Skin epidermis (tissue), 12 donors: ENCODE measurements around the gene AKT3.
A peak's percentile ranks its signal among the peaks of the same experiment; 100 is the strongest.
"Not testable (repeated sequence)": the region's sequence is repeated elsewhere in the genome, so short reads cannot be mapped to it uniquely, and the experiment has no call there.

Experiments
- H3K27ac ChIP-seq, 21 experiments: fragments of 200-600 bp; sonication (generic) in 11 of 21; one replicate each; pipeline ENCODE4 v1.5.0; 2020; ENCODE audit warnings: mild to moderate bottlenecking in 3 of 21, inconsistent platforms in 2 of 21, moderate library complexity in 2 of 21
- H3K4me3 ChIP-seq, 7 experiments: fragments of 200-600 bp; sonication (generic) in 2 of 7; one replicate each; pipeline ENCODE4 v1.5.0; 2020; ENCODE audit warnings: inconsistent platforms in 2 of 7, mild to moderate bottlenecking in 2 of 7, moderate library complexity in 1 of 7

Gene AKT3

GRCh38 chr1:243642936-243643335 is 207.1 kb downstream of the AKT3 start:
- Histone ChIP-seq H3K4me3 (no peak overlapping the region), H3K27ac (no peak overlapping the region)

DNA sequence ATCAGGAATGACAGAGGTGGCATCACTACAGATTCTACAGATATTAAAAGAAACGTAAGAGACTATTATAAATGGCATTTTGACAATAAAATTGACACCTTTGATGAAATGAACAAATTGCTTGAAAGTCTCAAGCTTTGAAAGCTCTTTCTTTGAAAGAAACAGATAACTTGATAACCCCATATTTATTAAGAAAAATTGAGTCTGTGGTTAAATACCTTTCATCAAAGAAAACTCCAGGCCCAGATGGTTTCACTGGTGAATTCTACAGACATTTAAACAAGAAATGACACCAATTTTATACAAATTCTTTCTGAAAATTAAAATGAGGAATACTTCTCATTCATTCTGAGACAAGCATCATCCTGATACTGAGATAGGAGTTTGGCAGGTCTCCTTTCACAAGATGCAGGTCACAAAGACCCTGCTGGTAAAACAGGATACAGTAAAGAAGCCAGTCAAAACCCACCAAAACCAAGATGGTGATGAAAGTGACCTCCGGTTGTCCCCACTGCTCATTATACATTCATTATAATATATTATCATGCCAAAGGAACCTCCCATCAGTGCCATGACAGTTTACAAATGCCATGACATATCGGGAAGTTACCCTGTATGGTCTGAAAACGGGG is 210.9 kb downstream of the AKT3 start:
- no peak overlapping the region for H3K27ac ChIP-seq
- no peak overlapping the region for H3K4me3 ChIP-seq

DNA sequence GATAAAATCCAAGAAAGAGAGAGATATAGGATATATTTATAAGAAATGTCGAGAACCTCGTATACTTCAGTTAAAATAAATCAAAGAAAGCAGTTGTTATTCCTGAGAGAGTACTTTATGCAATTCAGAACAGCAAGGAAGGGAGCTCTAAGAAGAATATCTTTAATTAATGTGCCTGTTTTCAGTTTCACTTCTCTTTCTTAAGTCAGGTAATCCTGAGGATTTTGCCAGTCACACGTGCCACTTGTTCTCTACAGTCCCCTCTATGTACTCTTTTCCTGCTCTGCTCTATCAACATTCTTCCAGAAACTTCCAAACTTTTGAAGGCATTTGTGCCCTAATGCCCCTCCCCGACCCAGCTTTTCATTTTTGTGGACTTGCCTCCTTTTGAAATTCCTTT is 211.9 kb downstream of the AKT3 start:
- no peak overlapping the region for H3K27ac ChIP-seq

DNA sequence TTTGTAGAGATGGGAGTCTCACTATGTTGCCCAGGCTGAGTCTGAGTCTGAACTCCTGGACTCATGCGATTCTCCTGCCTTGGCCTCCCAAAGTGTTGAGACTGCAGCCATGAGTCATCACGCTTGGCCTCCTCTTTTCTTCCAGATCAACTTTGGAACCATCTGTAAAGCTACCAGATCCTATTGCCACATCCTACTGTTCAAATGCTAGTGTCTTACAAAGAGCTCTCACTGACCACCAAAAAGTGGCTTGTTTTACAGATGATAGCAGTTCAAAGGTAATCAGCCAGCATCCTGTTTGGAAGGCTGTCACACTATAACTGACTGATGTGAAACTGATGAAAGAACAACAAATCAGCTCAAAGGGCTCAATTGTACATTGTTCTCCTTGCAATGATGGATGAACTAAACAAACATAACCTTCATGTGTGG is 221.6 kb downstream of the AKT3 start:
- Histone ChIP-seq H3K4me3 (no peak overlapping the region), H3K27ac (no peak overlapping the region)

More for the DNA sequence above, 211.9 kb downstream of the AKT3 start:
- no peak overlapping the region for H3K4me3 ChIP-seq

GRCh38 chr1:243623841-243624240 is 226.2 kb downstream of the AKT3 start:
- no peak overlapping the region for H3K27ac ChIP-seq
- H3K4me3 ChIP-seq = no peak overlapping the region

DNA sequence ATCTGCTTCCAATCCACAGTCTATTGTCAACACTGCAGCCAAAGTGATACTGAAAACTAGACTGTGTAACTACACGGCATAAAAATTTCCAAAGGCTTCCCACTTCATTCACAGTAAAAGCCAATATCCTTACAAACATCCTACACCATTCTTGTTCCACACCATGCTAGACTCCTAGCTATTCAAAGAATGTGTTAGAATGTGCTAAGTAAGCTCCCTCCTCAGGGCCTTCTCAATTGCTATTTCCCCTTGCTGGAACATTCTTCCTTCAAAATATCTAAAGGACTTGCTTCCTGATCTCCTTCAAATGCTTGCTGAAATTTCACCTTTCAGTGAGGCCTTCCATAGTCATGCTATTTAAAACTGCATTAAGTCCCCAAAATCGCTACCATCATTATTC is 228.1 kb downstream of the AKT3 start:
- Histone ChIP-seq H3K27ac (no peak overlapping the region), H3K4me3 (no peak overlapping the region)

DNA sequence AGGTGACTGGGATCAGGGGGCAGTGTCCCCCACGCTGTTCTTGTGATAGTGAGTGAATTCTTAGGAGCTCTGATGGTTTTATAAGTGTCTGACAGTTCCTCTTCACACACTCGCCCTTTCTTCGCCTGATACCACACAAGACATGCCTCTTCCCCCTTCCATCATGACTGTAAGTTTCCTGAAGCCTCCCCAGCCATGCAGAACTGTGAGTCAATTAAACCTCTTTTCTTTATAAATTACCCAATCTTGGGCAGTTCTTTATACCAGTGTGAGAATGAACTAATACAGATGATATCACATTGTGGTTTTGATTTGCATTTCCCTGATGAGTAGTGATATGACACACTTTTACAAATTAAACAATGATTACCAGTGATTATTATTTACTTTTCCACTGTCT is 229.9 kb downstream of the AKT3 start:
- H3K27ac ChIP-seq = no peak overlapping the region
- no peak overlapping the region for H3K4me3 ChIP-seq

- H3K27ac ChIP-seq = no peak overlapping the region
- no peak overlapping the region for H3K4me3 ChIP-seq
Observed at GRCh38 chr1:243609698-243610097, 240.3 kb downstream of the AKT3 start.

DNA sequence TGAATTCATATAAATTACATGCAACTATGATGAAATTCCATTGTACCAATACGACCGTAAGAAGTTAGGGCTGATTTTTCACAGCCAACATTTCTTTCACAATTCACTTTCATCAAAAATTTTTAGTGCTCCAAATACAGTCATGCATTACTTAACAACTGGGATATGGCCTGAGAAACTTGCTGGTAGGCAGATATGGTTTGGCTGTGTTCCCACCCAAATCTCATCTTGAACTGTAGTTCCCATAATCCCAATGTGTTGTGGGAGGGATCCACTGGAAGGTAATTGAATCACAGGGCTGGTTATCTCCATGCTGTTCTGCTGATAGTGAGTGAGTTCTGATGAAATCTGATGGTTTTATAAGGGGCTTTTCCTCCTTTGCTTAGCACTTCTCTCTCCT is 244.4 kb downstream of the AKT3 start:
- Histone ChIP-seq H3K4me3 (no peak overlapping the region), H3K27ac (no peak overlapping the region)

GRCh38 chr1:243601720-243602119 is 248.3 kb downstream of the AKT3 start:
- no peak overlapping the region for H3K27ac ChIP-seq
- H3K4me3 ChIP-seq = no peak overlapping the region

- H3K27ac ChIP-seq = no peak overlapping the region
Observed at GRCh38 chr1:243598433-243598832, 251.6 kb downstream of the AKT3 start.

GRCh38 chr1:243597383-243597782 is 252.7 kb downstream of the AKT3 start:
- no peak overlapping the region for H3K4me3 ChIP-seq
- peak overlapping the region in 1 of 21 experiments; percentile 1 for H3K27ac ChIP-seq

More at GRCh38 chr1:243598433-243598832, 251.6 kb downstream of the AKT3 start:
- no peak overlapping the region for H3K4me3 ChIP-seq

GRCh38 chr1:243596431-243597062 is 253.5 kb downstream of the AKT3 start:
- Histone ChIP-seq H3K27ac (peak overlapping the region in 5 of 21 experiments; percentile 1 to 27 (median 14)), H3K4me3 (no peak overlapping the region)

DNA sequence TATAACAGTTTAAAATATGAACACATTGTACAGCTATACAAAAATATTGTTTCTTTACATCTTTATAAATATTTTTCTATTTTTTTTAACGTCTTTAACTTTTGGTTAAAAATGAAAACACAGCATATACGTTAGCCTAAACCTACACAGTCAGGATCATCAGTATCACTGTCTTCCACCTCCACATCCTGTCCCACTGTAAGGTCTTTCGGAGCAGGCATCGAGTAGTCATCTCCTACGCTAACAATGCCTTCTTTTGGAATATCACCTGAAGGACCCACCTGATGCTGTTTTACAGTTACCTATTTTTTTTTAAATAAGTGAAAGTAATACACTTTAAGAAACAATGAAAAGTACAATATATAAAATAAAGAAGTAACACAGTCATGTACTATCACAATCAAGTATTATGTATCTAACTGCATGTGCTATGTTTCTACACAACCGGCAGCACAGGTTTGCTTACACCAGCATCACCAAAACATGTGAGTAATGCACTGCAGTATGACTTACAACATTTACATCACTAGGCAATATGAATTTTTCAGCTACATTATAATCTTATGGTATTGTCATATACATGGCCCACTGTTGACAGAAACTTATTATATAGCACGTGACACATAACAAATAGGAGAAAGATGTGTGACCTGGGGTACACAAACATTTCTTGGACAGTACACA is 254.4 kb downstream of the AKT3 start:
- no peak overlapping the region for H3K4me3 ChIP-seq
- H3K27ac ChIP-seq = peak overlapping the region in 5 of 21 experiments; percentile 1 to 28 (median 14)

DNA sequence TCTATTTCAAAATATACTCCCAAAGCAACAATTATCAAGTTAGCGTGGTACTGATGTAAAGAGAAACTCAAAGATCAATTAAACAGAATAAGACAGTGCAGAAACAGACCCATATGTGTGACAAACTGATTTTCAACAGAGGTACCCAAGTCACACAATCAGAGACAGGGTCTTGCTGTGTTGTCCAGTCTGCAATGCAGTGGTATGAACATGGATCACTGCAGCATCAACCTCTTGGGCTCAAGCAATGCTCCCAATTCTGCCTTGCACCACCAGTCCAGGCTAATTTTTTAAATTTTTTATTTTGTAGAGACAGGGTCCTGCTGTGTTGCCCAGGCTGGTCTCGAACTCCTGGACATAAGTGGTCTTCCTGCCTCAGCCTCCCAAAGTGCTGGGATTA is 255.6 kb downstream of the AKT3 start:
- H3K27ac ChIP-seq = peak overlapping the region in 1 of 21 experiments; percentile 1
- no peak overlapping the region for H3K4me3 ChIP-seq

DNA sequence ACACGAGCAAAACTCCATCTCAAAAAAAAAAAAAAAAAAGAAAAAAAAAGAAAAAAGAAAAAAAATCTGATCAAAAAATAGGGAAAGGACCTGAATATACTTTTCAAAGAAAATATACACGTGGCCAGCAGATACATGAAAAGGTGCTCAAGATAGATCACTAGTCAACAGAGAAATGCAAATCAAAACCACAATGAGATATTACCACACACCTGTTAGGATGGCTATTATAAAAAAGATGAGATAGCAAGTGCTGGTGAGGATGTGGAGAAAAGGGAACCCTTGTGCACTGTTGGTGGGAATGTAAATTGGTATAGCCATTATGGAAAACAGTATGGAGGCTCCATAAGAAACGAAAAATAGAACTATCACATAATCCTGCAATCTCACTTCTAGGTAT is 260.8 kb downstream of the AKT3 start:
- H3K4me3 ChIP-seq, H3K27ac ChIP-seq: not testable (repeated sequence)

- Histone ChIP-seq H3K4me3 (no peak overlapping the region), H3K27ac (peak overlapping the region in 1 of 21 experiments; percentile 8)
Observed at GRCh38 chr1:243587823-243588560, 262.1 kb downstream of the AKT3 start.

GRCh38 chr1:243587285-243587684 is 262.8 kb downstream of the AKT3 start:
- H3K4me3 ChIP-seq = no peak overlapping the region
- no peak overlapping the region for H3K27ac ChIP-seq

- Histone ChIP-seq H3K27ac (no peak overlapping the region), H3K4me3 (no peak overlapping the region)
Observed at GRCh38 chr1:243585982-243586381, 264.1 kb downstream of the AKT3 start.

- Histone ChIP-seq H3K27ac (no peak overlapping the region), H3K4me3 (no peak overlapping the region)
Observed at GRCh38 chr1:243582326-243582725, 267.7 kb downstream of the AKT3 start.
